Neural cell (in vitro differentiated cells): Measurements from ENCODE around the gene GSTM2.

ENCODE experiments used
- CTCF ChIP-seq: fragments of 450-650 bp; IDR thresholded peaks from 2 replicates; pipeline ENCODE4 v1.5.1; 2014; ENCODE audit warnings: antibody characterized with exemption, mild to moderate bottlenecking, moderate library complexity; ENCODE audit not compliant: poor library complexity, severe bottlenecking
- EP300 ChIP-seq: fragments of 450-650 bp; conservative IDR thresholded peaks from 2 replicates; pipeline ENCODE4 v1.6.1; 2014; ENCODE audit warnings: antibody characterized with exemption, mild to moderate bottlenecking, moderate library complexity; ENCODE audit not compliant: poor library complexity, severe bottlenecking
- POLR2AphosphoS5 ChIP-seq: IDR thresholded peaks from 2 replicates; pipeline ENCODE4 v1.6.1; 2012

GRCh38 chr1:109635862-109636200 is 32.0 kb upstream of the GSTM2 start:
- TF ChIP-seq CTCF (no peak), POLR2AphosphoS5 (no peak), EP300 (no peak)
